ENCODE data around the gene SPRED3. TPM values are rescaled to one million over a fixed set of nuclear protein-coding genes. Genes with fewer than 3 reads are reported as not detected.

Gene SPRED3
- total RNA-seq, 4 donors from 2014 or later, result 0.05 to 2.6 (median 0.15) TPM

GRCh38 chr19:38399081-38399480 lies 10.6 kb downstream of the SPRED3 start:
- DNase-seq (no peak), ATAC-seq (no peak)
- H3K4me3 ChIP-seq, result no peak overlapping the region
- intact Hi-C loops (cut with DNase I; ENCODE audit: low total_unique reads), result no loop called here
- peaks cover 40 to 53% (median 50%) of the 10 kb centered on the region in 3 donors for H3K27me3 ChIP-seq
- peaks cover 0 to 8% of the 10 kb centered on the region in 2 donors for H3K4me1 ChIP-seq
- in situ Hi-C loops (cut with MboI; ENCODE audit: low sequenced_read_pairs in 4 of 4), result loop anchor here in 1 of 4 donors (25.0 kb wide), 1 partner anchor 438 kb away; the partner anchor contains the start of genes ECH1 and HNRNPL
- no peaks in the 10 kb centered on the region for H3K9me3 ChIP-seq
- H3K27ac ChIP-seq, result no peak overlapping the region
- H3K36me3 ChIP-seq, result no peaks in the 10 kb centered on the region
- TF ChIP-seq, protein P1, sequence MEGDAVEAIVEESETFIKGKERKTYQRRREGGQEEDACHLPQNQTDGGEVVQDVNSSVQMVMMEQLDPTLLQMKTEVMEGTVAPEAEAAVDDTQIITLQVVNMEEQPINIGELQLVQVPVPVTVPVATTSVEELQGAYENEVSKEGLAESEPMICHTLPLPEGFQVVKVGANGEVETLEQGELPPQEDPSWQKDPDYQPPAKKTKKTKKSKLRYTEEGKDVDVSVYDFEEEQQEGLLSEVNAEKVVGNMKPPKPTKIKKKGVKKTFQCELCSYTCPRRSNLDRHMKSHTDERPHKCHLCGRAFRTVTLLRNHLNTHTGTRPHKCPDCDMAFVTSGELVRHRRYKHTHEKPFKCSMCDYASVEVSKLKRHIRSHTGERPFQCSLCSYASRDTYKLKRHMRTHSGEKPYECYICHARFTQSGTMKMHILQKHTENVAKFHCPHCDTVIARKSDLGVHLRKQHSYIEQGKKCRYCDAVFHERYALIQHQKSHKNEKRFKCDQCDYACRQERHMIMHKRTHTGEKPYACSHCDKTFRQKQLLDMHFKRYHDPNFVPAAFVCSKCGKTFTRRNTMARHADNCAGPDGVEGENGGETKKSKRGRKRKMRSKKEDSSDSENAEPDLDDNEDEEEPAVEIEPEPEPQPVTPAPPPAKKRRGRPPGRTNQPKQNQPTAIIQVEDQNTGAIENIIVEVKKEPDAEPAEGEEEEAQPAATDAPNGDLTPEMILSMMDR (IDR thresholded peaks at IDR 0.05 in 4 of 5, conservative IDR thresholded peaks at IDR 0.05 in 1 of 5), result no peak
- TF ChIP-seq POLR2A (IDR thresholded peaks at IDR 0.05), result no peak

- Histone ChIP-seq H3K27me3 (peaks cover 35 to 49% (median 45%) of the 10 kb centered on the region in 3 donors), H3K36me3 (no peaks in the 10 kb centered on the region), H3K27ac (no peak overlapping the region), H3K4me3 (no peak overlapping the region), H3K9me3 (no peaks in the 10 kb centered on the region), H3K4me1 (peaks cover 0 to 9% of the 10 kb centered on the region in 2 donors)
- no peak for ATAC-seq
- no peak for TF ChIP-seq POLR2A (IDR thresholded peaks at IDR 0.05)
- TF ChIP-seq, protein P1 (IDR thresholded peaks at IDR 0.05 in 4 of 5, conservative IDR thresholded peaks at IDR 0.05 in 1 of 5), result no peak
- in situ Hi-C loops (cut with MboI; ENCODE audit: low sequenced_read_pairs in 4 of 4) (loop anchor here in 1 of 4 donors (25.0 kb wide), 1 partner anchor 438 kb away; the partner anchor contains the start of genes ECH1 and HNRNPL), intact Hi-C loops (cut with DNase I; ENCODE audit: low total_unique reads) (no loop called here)
- DNase-seq, result no peak
These were observed 11.0 kb downstream of the SPRED3 start for GRCh38 chr19:38399537-38399936.

DNA sequence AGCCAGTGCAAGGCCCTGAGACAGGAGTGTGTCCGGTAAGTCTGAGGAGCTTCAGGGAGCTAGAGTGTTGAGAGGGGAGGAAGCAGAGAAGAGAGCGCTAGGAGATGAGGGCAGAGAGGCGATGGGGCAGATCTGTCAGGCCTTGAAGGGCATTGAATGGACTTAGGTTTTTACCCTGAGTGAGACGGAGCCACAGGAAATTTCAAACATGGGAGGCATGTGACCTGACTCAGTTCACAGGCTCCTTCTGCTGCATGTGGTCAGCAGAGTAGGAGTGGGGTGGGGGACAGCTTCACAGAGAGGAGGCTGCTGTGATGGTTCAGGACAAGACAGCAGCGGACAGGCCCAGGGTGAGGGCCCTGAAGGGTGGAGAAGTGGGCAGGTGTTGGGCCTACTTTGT lies 11.9 kb downstream of the SPRED3 start:
- Histone ChIP-seq H3K36me3 (no peaks in the 10 kb centered on the region), H3K4me3 (no peak overlapping the region), H3K9me3 (no peaks in the 10 kb centered on the region), H3K27ac (no peak overlapping the region), H3K4me1 (peaks cover 0 to 9% of the 10 kb centered on the region in 2 donors), H3K27me3 (peaks cover 27 to 41% (median 37%) of the 10 kb centered on the region in 3 donors)
- intact Hi-C loops (cut with DNase I; ENCODE audit: low total_unique reads) (loop anchor here (5.0 to 10.0 kb wide), 3 partner anchors 54 to 532 kb away; partner anchors contain the start of genes EIF3K, MAP4K1, MRPS12 and SARS2), in situ Hi-C loops (cut with MboI; ENCODE audit: low sequenced_read_pairs in 4 of 4) (loop anchor here in 3 of 4 donors (10.0 kb wide), 2 partner anchors 234 to 524 kb away; no protein-coding TSS in a partner anchor)
- DNase-seq (no peak), ATAC-seq (no peak)
- TF ChIP-seq, protein P1 (IDR thresholded peaks at IDR 0.05 in 4 of 5, conservative IDR thresholded peaks at IDR 0.05 in 1 of 5), result no peak
- no peak for TF ChIP-seq POLR2A (IDR thresholded peaks at IDR 0.05)

DNA sequence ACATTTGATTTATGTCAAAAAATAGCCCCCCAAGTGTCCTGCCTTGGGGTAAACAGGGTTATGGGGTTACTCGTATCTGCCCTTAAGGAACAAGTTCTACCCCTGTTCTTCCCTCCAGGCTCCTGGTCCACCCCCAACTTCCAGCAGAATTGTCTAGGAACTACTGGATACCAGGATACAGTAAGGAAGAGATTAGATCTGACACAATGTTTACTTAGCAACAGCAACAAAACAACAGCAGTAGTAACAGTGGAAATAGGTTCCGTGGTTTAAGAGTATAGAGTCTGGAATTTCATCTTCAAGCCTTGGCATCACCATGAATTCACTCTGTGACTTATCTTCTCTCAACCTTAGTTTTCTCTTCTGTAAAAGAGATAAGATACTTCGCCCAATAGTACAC lies 12.7 kb downstream of the SPRED3 start:
- no peaks in the 10 kb centered on the region for H3K9me3 ChIP-seq
- peaks cover 0 to 9% of the 10 kb centered on the region in 2 donors for H3K4me1 ChIP-seq
- DNase-seq, result no peak
- TF ChIP-seq POLR2A (IDR thresholded peaks at IDR 0.05), result no peak
- TF ChIP-seq, protein P1 (IDR thresholded peaks at IDR 0.05 in 4 of 5, conservative IDR thresholded peaks at IDR 0.05 in 1 of 5), result no peak
- H3K4me3 ChIP-seq, result no peak overlapping the region
- no peak for ATAC-seq
- intact Hi-C loops (cut with DNase I; ENCODE audit: low total_unique reads) (loop anchor here (5.0 to 10.0 kb wide), 3 partner anchors 54 to 531 kb away; partner anchors contain the start of genes EIF3K, MAP4K1, MRPS12 and SARS2), in situ Hi-C loops (cut with MboI; ENCODE audit: low sequenced_read_pairs in 4 of 4) (loop anchor here in 3 of 4 donors (10.0 kb wide), 2 partner anchors 234 to 524 kb away; no protein-coding TSS in a partner anchor)
- no peaks in the 10 kb centered on the region for H3K36me3 ChIP-seq
- H3K27ac ChIP-seq, result no peak overlapping the region
- peaks cover 26 to 36% (median 30%) of the 10 kb centered on the region in 3 donors for H3K27me3 ChIP-seq

All from gastrocnemius medialis (tissue), 4 donors.